Fibroblast of pulmonary artery (primary cell): ENCODE results near the gene PTEN.

Source experiments
- DNase-seq: peaks from one replicate; pipeline ENCODE4 v3.0.0-alpha.2; 2010; ENCODE audit warnings: low read depth
- H3K4me3 ChIP-seq: replicated peaks from 2 replicates; pipeline ENCODE4 v1.5.1; 2011; ENCODE audit warnings: low read depth, mild to moderate bottlenecking, control low read depth, low read length, moderate library complexity
- CTCF ChIP-seq: IDR thresholded peaks from 2 replicates; pipeline ENCODE4 v1.5.1; 2011; ENCODE audit warnings: mild to moderate bottlenecking, control low read depth, low read length, inconsistent platforms; ENCODE audit errors: missing control alignments

The PTEN gene

GRCh38 chr10:87935290-87936141 lies 72.1 kb downstream of the PTEN start:
- peak; percentile 71 for DNase-seq
- H3K4me3 ChIP-seq = no peak overlapping the region
- TF ChIP-seq CTCF = no peak

GRCh38 chr10:87940210-87940609 lies 76.8 kb downstream of the PTEN start:
- H3K4me3 ChIP-seq = no peak overlapping the region
- no peak for TF ChIP-seq CTCF
- no peak for DNase-seq

GRCh38 chr10:87942884-87943527 lies 79.6 kb downstream of the PTEN start:
- no peak for DNase-seq
- no peak overlapping the region for H3K4me3 ChIP-seq
- no peak for TF ChIP-seq CTCF

- no peak overlapping the region for H3K4me3 ChIP-seq
- DNase-seq = no peak
- TF ChIP-seq CTCF = no peak
Measured at GRCh38 chr10:87945984-87946383, 82.6 kb downstream of the PTEN start.

- DNase-seq = no peak
- no peak overlapping the region for H3K4me3 ChIP-seq
- TF ChIP-seq CTCF = no peak
Measured at GRCh38 chr10:87952612-87953011, 89.2 kb downstream of the PTEN start.

GRCh38 chr10:87956055-87956454 lies 92.6 kb downstream of the PTEN start:
- TF ChIP-seq CTCF = no peak
- no peak for DNase-seq
- H3K4me3 ChIP-seq = no peak overlapping the region
